MCF 10A (cell line): Measurements from ENCODE around the gene TMEM150B. TPM values are rescaled to one million over a fixed set of nuclear protein-coding genes. Genes with fewer than 3 reads are reported as not detected.

ENCODE experiments used
- BruUV-seq: library from RNA; stranded (reverse); fragments of 400-500 nt; replicated peaks from 2 replicates; lab custom pipeline; 2021; lab: Mats Ljungman, UMichigan
- CTCF ChIA-PET: fragments of 300-600 bp; sonication (Branson Sonifier 250); formaldehyde crosslinking; extraction: SDS; loops from one replicate; lab custom pipeline; 2021; ENCODE audit warnings: antibody characterized with exemption, inconsistent platforms; lab: Yijun Ruan, JAX
- POLR2A ChIA-PET: fragments of 300-600, 350-650 bp; sonication (Branson Sonifier 250); formaldehyde crosslinking; extraction: SDS; loops from one replicate; lab custom pipeline; 2020; ENCODE audit warnings: antibody characterized with exemption, inconsistent platforms; lab: Yijun Ruan, JAX
- DNase-seq: peaks from one replicate; pipeline ENCODE4 v3.0.0-alpha.2; 2018; ENCODE audit not compliant: unreplicated experiment
- H3K27ac Mint-ChIP-seq: one replicate; pipeline ENCODE4 v1.8.0; 2022; ENCODE audit warnings: mild to moderate bottlenecking, low read depth, mixed read lengths; ENCODE audit not compliant: unreplicated experiment
- H3K27me3 Mint-ChIP-seq: one replicate; pipeline ENCODE4 v1.8.0; 2022; ENCODE audit warnings: mixed read lengths; ENCODE audit not compliant: insufficient read depth, unreplicated experiment
- H3K36me3 Mint-ChIP-seq: one replicate; pipeline ENCODE4 v1.8.0; 2022; ENCODE audit warnings: mild to moderate bottlenecking, moderate library complexity, mixed read lengths; ENCODE audit not compliant: insufficient read depth, unreplicated experiment
- H3K4me1 Mint-ChIP-seq: one replicate; pipeline ENCODE4 v1.8.0; 2022; ENCODE audit warnings: mixed read lengths; ENCODE audit not compliant: insufficient read depth, unreplicated experiment
- H3K4me3 Mint-ChIP-seq: one replicate; pipeline ENCODE4 v1.8.0; 2022; ENCODE audit warnings: mild to moderate bottlenecking, moderate library complexity, mixed read lengths; ENCODE audit not compliant: unreplicated experiment
- H3K9me3 Mint-ChIP-seq: one replicate; pipeline ENCODE4 v1.8.0; 2022; ENCODE audit warnings: mixed read lengths; ENCODE audit not compliant: unreplicated experiment
- intact Hi-C: fragments of 100-400 bp; cut with micrococcal nuclease; formaldehyde crosslinking; loops from 2 replicates; pipeline ENCODE4 v1.14.1; 2022
- total RNA-seq: library from RNA; stranded (reverse); gene quantifications from 2 replicates; pipeline ENCODE4 v1.2.3, GENCODE V29; 2022
- TF ChIP-seq, protein P1 (sequence below): fragments of 200-600 bp; IDR thresholded peaks from one replicate; pipeline ENCODE4 v1.8.0; 2022; ENCODE audit warnings: antibody characterized with exemption, mild to moderate bottlenecking; ENCODE audit not compliant: unreplicated experiment

TMEM150B gene
- total RNA-seq, 1 experiment from 2014 or later, result not detected

DNA sequence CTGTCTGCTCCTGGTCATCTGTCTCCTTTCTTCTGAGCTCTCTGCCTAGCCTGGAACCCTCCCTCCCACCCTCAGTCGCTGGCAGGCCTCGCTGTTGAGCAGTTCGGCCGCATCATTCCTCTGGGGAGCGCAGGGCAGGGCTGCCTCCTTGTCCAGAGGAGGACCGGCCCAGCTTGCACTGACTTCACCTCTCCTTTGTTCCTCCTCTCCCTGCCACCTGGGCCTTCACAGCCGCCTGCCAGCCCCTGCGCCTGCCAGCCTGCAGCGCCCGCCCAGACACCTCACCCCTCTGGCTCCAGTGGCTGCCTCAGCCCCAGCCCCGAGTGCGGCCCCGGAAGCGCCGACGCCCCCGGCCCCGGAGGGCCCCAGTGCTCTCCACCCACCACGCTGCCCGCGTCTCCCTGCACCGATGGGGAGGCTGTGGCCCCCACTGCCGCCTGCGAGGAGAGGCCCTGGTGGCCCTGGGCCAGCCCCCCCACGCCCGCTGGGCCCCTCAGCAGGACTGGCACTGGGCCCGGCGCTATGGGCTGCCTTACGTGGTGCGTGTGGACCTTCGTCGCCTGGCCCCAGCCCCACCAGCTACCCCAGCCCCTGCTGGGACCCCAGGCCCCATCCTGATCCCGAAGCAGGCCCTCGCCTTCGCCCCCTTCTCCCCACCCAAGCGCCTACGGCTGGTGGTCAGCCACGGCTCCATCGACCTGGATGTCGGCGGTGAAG is 21.7 kb upstream of the TMEM150B start:
- TF ChIP-seq, protein P1, sequence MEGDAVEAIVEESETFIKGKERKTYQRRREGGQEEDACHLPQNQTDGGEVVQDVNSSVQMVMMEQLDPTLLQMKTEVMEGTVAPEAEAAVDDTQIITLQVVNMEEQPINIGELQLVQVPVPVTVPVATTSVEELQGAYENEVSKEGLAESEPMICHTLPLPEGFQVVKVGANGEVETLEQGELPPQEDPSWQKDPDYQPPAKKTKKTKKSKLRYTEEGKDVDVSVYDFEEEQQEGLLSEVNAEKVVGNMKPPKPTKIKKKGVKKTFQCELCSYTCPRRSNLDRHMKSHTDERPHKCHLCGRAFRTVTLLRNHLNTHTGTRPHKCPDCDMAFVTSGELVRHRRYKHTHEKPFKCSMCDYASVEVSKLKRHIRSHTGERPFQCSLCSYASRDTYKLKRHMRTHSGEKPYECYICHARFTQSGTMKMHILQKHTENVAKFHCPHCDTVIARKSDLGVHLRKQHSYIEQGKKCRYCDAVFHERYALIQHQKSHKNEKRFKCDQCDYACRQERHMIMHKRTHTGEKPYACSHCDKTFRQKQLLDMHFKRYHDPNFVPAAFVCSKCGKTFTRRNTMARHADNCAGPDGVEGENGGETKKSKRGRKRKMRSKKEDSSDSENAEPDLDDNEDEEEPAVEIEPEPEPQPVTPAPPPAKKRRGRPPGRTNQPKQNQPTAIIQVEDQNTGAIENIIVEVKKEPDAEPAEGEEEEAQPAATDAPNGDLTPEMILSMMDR, result no peak
- Mint-ChIP-seq H3K27me3 (no peaks in the 10 kb centered on the region), H3K36me3 (peaks cover 35% of the 10 kb centered on the region), H3K4me1 (peaks cover 16% of the 10 kb centered on the region), H3K9me3 (no peaks in the 10 kb centered on the region), H3K27ac (no peak overlapping the region), H3K4me3 (no peak overlapping the region)
- DNase-seq, result no peak
- CTCF ChIA-PET, result interaction anchor here (0.6 kb wide), 2 partner anchors 34 to 183 kb away, joined by 3 to 6 read pairs; no protein-coding TSS in a partner anchor
- POLR2A ChIA-PET, result no interaction called here
- BruUV-seq, result no TSS peak
- intact Hi-C loops, result no loop called here

- peaks cover 35% of the 10 kb centered on the region for H3K36me3 Mint-ChIP-seq
- TF ChIP-seq, protein P1, result no peak
- ChIA-PET POLR2A (interaction anchor here (1.4 to 2.9 kb wide), 2 partner anchors 9 to 38 kb away, joined by 4 to 18 read pairs; partner anchors contain the start of gene TMEM238), CTCF (interaction anchor here (0.6 kb wide), 3 partner anchors 35 to 182 kb away, joined by 3 to 6 read pairs (median 3); no protein-coding TSS in a partner anchor)
- BruUV-seq, result no TSS peak
- peak; percentile 74 for DNase-seq
- peak overlapping the region; percentile 87 for H3K27ac Mint-ChIP-seq
- no peaks in the 10 kb centered on the region for H3K9me3 Mint-ChIP-seq
- intact Hi-C loops, result no loop called here
- no peaks in the 10 kb centered on the region for H3K27me3 Mint-ChIP-seq
- peaks cover 17% of the 10 kb centered on the region for H3K4me1 Mint-ChIP-seq
- H3K4me3 Mint-ChIP-seq, result no peak overlapping the region
Measured at GRCh38 chr19:55345818-55346724, 20.9 kb upstream of the TMEM150B start.

- intact Hi-C loops, result no loop called here
- POLR2A ChIA-PET, result interaction anchor here (0.8 to 2.9 kb wide), 4 partner anchors 10 to 39 kb away, joined by 3 to 18 read pairs (median 4); partner anchors contain the start of gene TMEM238
- Mint-ChIP-seq H3K4me3 (no peak overlapping the region), H3K4me1 (peaks cover 21% of the 10 kb centered on the region), H3K27me3 (no peaks in the 10 kb centered on the region), H3K27ac (peak overlapping the region; percentile 87), H3K36me3 (peaks cover 35% of the 10 kb centered on the region), H3K9me3 (no peaks in the 10 kb centered on the region)
- no TSS peak for BruUV-seq
- CTCF ChIA-PET, result interaction anchor here (0.6 to 1.1 kb wide), 2 partner anchors 36 to 185 kb away, joined by 4 to 5 read pairs; no protein-coding TSS in a partner anchor
- no peak for DNase-seq
- TF ChIP-seq, protein P1, result no peak
Measured at GRCh38 chr19:55345101-55345817, 20.1 kb upstream of the TMEM150B start.
